Activated B cell treated with CpG ODN at 0.5 μM for 24 hours (primary cell): Measurements from ENCODE around the gene PCDHB3. TPM values are rescaled to one million over a fixed set of nuclear protein-coding genes. Genes with fewer than 3 reads are reported as not detected.
"Not testable (repeated sequence)": the region's sequence is repeated elsewhere in the genome, so short reads cannot be mapped to it uniquely, and the experiment has no call there.

Experiments used
- ATAC-seq: fragments of 200-7000 bp; cut with Tn5 transposase; one replicate; pipeline ENCODE4 v1.10.0; 2021; ENCODE audit warnings: low read depth, mild to moderate bottlenecking, moderate library complexity
- CTCF ChIA-PET: fragments of 350-600 bp; sonication (Branson Sonifier 250); formaldehyde crosslinking; loops from one replicate; lab custom pipeline; 2021; ENCODE audit warnings: antibody characterized with exemption; lab: Charles Lee
- POLR2A ChIA-PET: fragments of 350-600 bp; sonication (Branson Sonifier 250); formaldehyde crosslinking; loops from one replicate; lab custom pipeline; 2021; ENCODE audit warnings: antibody characterized with exemption; lab: Charles Lee
- DNase-seq: peaks from one replicate; pipeline ENCODE4 v3.0.0; 2022
- H3K27ac Mint-ChIP-seq: one replicate; pipeline ENCODE4 v1.8.0; 2020; ENCODE audit warnings: mixed read lengths
- H3K27me3 Mint-ChIP-seq: one replicate; pipeline ENCODE4 v1.8.0; 2021; ENCODE audit warnings: mixed read lengths
- H3K36me3 Mint-ChIP-seq: one replicate; pipeline ENCODE4 v1.8.0; 2021; ENCODE audit warnings: low read depth, mixed read lengths
- H3K4me1 Mint-ChIP-seq: one replicate; pipeline ENCODE4 v1.8.0; 2021; ENCODE audit warnings: mixed read lengths
- H3K4me3 Mint-ChIP-seq: one replicate; pipeline ENCODE4 v1.8.0; 2020; ENCODE audit warnings: mild to moderate bottlenecking, mixed read lengths
- H3K9me3 Mint-ChIP-seq: one replicate; pipeline ENCODE4 v1.8.0; 2020; ENCODE audit warnings: mixed read lengths
- CTCF ChIP-seq: fragments of 200-600 bp; IDR thresholded peaks from one replicate; pipeline ENCODE4 v1.8.0; 2022; ENCODE audit warnings: antibody characterized with exemption, mild to moderate bottlenecking
- intact Hi-C: fragments of 100-400 bp; cut with micrococcal nuclease; formaldehyde crosslinking; loops from one replicate; pipeline ENCODE4 v1.15.1; 2024
- total RNA-seq: library from RNA; stranded (reverse); gene quantifications from 2 replicates; pipeline ENCODE4 v1.2.3, GENCODE V29; 2022

The PCDHB3 gene
- total RNA-seq, 1 donor from 2014 or later, result not detected

- H3K27me3 Mint-ChIP-seq, result peaks cover 8% of the 10 kb centered on the region
- intact Hi-C loops, result no loop called here
- ChIA-PET POLR2A (interaction anchor here (0.6 kb wide), 1 partner anchor 10 kb away, joined by 3 read pairs; the partner anchor contains the start of gene PCDHB2), CTCF (no interaction called here)
- H3K4me3 Mint-ChIP-seq, result peak overlapping the region; percentile 74
- no peak overlapping the region for H3K27ac Mint-ChIP-seq
- DNase-seq (no peak), ATAC-seq (no peak)
- peaks cover 2% of the 10 kb centered on the region for H3K9me3 Mint-ChIP-seq
- TF ChIP-seq CTCF, result no peak
- peaks cover 6% of the 10 kb centered on the region for H3K4me1 Mint-ChIP-seq
- no peaks in the 10 kb centered on the region for H3K36me3 Mint-ChIP-seq
Measured at GRCh38 chr5:141084487-141084989, 15.7 kb upstream of the PCDHB3 start.

- POLR2A ChIA-PET, result interaction anchor here (0.6 kb wide), 1 partner anchor 11 kb away, joined by 3 read pairs; no protein-coding TSS in a partner anchor
- no peaks in the 10 kb centered on the region for H3K36me3 Mint-ChIP-seq
- DNase-seq, result no peak
- peaks cover 15% of the 10 kb centered on the region for H3K9me3 Mint-ChIP-seq
- H3K27ac Mint-ChIP-seq, result no peak within 1 kb of the TSS
- intact Hi-C loops, result no loop called here
- CTCF ChIA-PET, result no interaction called here
- no peak for ATAC-seq
- H3K4me3 Mint-ChIP-seq, result no peak within 1 kb of the TSS
- no peaks in the 10 kb centered on the region for H3K4me1 Mint-ChIP-seq
- no peak for TF ChIP-seq CTCF
- peaks cover 29% of the 10 kb centered on the region for H3K27me3 Mint-ChIP-seq
Measured at GRCh38 chr5:141094481-141095262, 5.6 kb upstream of the PCDHB3 start, which contains the start of gene PCDHB2. PCDHB2 (plus strand) TSS chr5:141094615; CDS start chr5:141094791, 176 bp downstream.

GRCh38 chr5:141095263-141095641 lies 5.0 kb upstream of the PCDHB3 start:
- no peak for TF ChIP-seq CTCF
- Mint-ChIP-seq H3K4me3 (no peak overlapping the region), H3K4me1 (no peaks in the 10 kb centered on the region), H3K27me3 (peaks cover 32% of the 10 kb centered on the region), H3K9me3 (peaks cover 17% of the 10 kb centered on the region), H3K36me3 (no peaks in the 10 kb centered on the region), H3K27ac (no peak overlapping the region)
- DNase-seq (no peak), ATAC-seq (no peak)
- ChIA-PET CTCF (no interaction called here), POLR2A (no interaction called here)
- intact Hi-C loops, result no loop called here

GRCh38 chr5:141096181-141096580 lies 4.1 kb upstream of the PCDHB3 start:
- CTCF ChIA-PET, H3K4me1 Mint-ChIP-seq, ATAC-seq, H3K27ac Mint-ChIP-seq, POLR2A ChIA-PET, H3K4me3 Mint-ChIP-seq, H3K36me3 Mint-ChIP-seq, DNase-seq, intact Hi-C loops: not testable (repeated sequence)
- peaks cover 35% of the 10 kb centered on the region for H3K27me3 Mint-ChIP-seq
- peaks cover 19% of the 10 kb centered on the region for H3K9me3 Mint-ChIP-seq

GRCh38 chr5:141096586-141096985 lies 3.7 kb upstream of the PCDHB3 start:
- intact Hi-C loops, ATAC-seq, POLR2A ChIA-PET, H3K4me1 Mint-ChIP-seq, DNase-seq, CTCF ChIA-PET, H3K4me3 Mint-ChIP-seq, H3K27ac Mint-ChIP-seq, H3K36me3 Mint-ChIP-seq: not testable (repeated sequence)
- Mint-ChIP-seq H3K27me3 (peaks cover 35% of the 10 kb centered on the region), H3K9me3 (peaks cover 19% of the 10 kb centered on the region)

- intact Hi-C loops, result loop anchor here (10.0 kb wide), 1 partner anchor 236 kb away; the partner anchor contains the start of gene PCDHA11
- Mint-ChIP-seq H3K36me3 (no peaks in the 10 kb centered on the region), H3K27me3 (peaks cover 16% of the 10 kb centered on the region), H3K4me3 (no peak overlapping the region), H3K9me3 (peaks cover 3% of the 10 kb centered on the region), H3K4me1 (no peaks in the 10 kb centered on the region), H3K27ac (no peak overlapping the region)
- POLR2A ChIA-PET, result no interaction called here
- TF ChIP-seq CTCF, result no peak
- CTCF ChIA-PET, result no interaction called here
- ATAC-seq (no peak), DNase-seq (no peak)
Measured at GRCh38 chr5:141101059-141101458, 786 bp downstream of the PCDHB3 start.

GRCh38 chr5:141102070-141102469 lies 1.8 kb downstream of the PCDHB3 start:
- H3K4me3 Mint-ChIP-seq, H3K4me1 Mint-ChIP-seq, H3K9me3 Mint-ChIP-seq, H3K36me3 Mint-ChIP-seq, CTCF ChIA-PET, H3K27ac Mint-ChIP-seq, ATAC-seq, POLR2A ChIA-PET, DNase-seq: not testable (repeated sequence)
- intact Hi-C loops, result loop anchor here (10.0 kb wide), 1 partner anchor 237 kb away; the partner anchor contains the start of gene PCDHA11
- H3K27me3 Mint-ChIP-seq, result peaks cover 16% of the 10 kb centered on the region

- H3K4me1 Mint-ChIP-seq, H3K36me3 Mint-ChIP-seq, H3K27ac Mint-ChIP-seq, H3K4me3 Mint-ChIP-seq, CTCF ChIA-PET, ATAC-seq, H3K9me3 Mint-ChIP-seq, DNase-seq, POLR2A ChIA-PET: not testable (repeated sequence)
- H3K27me3 Mint-ChIP-seq, result peaks cover 16% of the 10 kb centered on the region
- intact Hi-C loops, result loop anchor here (10.0 kb wide), 1 partner anchor 238 kb away; the partner anchor contains the start of gene PCDHA11
Measured at GRCh38 chr5:141102471-141102870, 2.2 kb downstream of the PCDHB3 start.
